Fibroblast of lung (primary cell): ENCODE measurements around the gene SEZ6L.

Experiments
- EZH2 ChIP-seq: IDR thresholded peaks from 2 replicates; pipeline ENCODE4 v1.5.1; 2012; ENCODE audit warnings: low read length, control low read depth, mild to moderate bottlenecking; ENCODE audit errors: missing control alignments
- TF ChIP-seq, protein P1 (sequence below), 2 donors: IDR thresholded peaks in 1 of 2; conservative IDR thresholded peaks in 1 of 2; 1 replicate in 1 of 2; 2 replicates in 1 of 2; pipeline ENCODE4 v1.5.1; 2011 to 2012; ENCODE audit warnings: low read length in 2 of 2, control low read depth in 1 of 2, inconsistent platforms in 1 of 2, low read depth in 1 of 2, mild to moderate bottlenecking in 1 of 2

DNA sequence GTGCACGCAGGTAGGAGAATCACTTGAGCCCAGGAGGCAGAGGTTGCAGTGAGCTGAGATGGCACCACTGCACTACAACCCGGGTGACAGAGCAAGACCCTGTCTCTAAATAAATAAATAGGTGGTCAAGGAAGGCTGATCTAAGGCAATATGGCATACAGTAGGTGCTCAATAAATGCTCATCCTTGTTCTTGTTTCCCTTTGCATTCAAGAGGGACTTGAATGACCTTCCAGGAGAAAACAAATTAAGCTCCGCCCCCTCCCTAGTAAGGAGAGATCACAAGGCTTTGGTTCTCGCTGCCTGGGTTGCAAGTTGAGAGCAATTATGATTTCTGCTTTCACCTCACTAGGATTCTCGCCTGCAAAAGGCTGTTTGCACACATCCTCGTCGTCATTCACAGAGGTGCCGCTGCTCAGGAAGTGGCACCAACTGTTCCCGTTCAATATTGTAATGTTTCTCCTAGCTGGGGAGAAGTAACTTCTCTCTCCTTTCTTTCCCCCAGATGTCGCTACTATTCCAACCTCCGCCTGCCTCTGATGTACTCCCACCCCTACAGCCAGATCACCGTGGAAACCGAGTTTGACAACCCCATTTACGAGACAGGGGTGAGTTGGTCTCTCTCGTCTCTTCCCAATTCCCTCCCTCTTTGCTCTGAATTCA lies 208.0 kb downstream of the SEZ6L start:
- no peak for TF ChIP-seq EZH2
- TF ChIP-seq, protein P1, sequence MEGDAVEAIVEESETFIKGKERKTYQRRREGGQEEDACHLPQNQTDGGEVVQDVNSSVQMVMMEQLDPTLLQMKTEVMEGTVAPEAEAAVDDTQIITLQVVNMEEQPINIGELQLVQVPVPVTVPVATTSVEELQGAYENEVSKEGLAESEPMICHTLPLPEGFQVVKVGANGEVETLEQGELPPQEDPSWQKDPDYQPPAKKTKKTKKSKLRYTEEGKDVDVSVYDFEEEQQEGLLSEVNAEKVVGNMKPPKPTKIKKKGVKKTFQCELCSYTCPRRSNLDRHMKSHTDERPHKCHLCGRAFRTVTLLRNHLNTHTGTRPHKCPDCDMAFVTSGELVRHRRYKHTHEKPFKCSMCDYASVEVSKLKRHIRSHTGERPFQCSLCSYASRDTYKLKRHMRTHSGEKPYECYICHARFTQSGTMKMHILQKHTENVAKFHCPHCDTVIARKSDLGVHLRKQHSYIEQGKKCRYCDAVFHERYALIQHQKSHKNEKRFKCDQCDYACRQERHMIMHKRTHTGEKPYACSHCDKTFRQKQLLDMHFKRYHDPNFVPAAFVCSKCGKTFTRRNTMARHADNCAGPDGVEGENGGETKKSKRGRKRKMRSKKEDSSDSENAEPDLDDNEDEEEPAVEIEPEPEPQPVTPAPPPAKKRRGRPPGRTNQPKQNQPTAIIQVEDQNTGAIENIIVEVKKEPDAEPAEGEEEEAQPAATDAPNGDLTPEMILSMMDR (conservative IDR thresholded peaks at IDR 0.05 in 1 of 2, IDR thresholded peaks at IDR 0.05 in 1 of 2; ENCODE audit: low read depth in 1 of 2, low read length in 2 of 2) = no peak
